ENCODE results near the gene GAS7.

- TF ChIP-seq CTCF (conservative IDR thresholded peaks at IDR 0.05 in 1 of 2, IDR thresholded peaks at IDR 0.05 in 1 of 2; ENCODE audit: extremely low read depth in 1 of 2, insufficient read depth in 1 of 2, low read depth in 1 of 2, low read length in 2 of 2) (no peak), EZH2 (IDR thresholded peaks at IDR 0.05; ENCODE audit: borderline replicate concordance, low read length) (no peak)
Measured at GRCh38 chr17:9940841-9941240, 257.6 kb downstream of the GAS7 start.
